HTERT RPE-1 (cell line): Measurements from ENCODE around the gene B9D1.
"Not testable (repeated sequence)": the region's sequence is repeated elsewhere in the genome, so short reads cannot be mapped to it uniquely, and the experiment has no call there.

Experiments
- in situ Hi-C: fragments of 300-500 bp; cut with MboI; formaldehyde crosslinking; loops from 4 replicates; pipeline ENCODE4 v1.14.3; 2020; ENCODE audit warnings: low sequenced_read_pairs

Gene B9D1

GRCh38 chr17:19361326-19361725, 1.2 kb downstream of the B9D1 start:
- in situ Hi-C loops, result no loop called here

- in situ Hi-C loops, result no loop called here
Measured at GRCh38 chr17:19360772-19361171, 1.8 kb downstream of the B9D1 start.

GRCh38 chr17:19359856-19360255, 2.7 kb downstream of the B9D1 start:
- in situ Hi-C loops, result no loop called here

- in situ Hi-C loops, result no loop called here
Measured at GRCh38 chr17:19359151-19359550, 3.4 kb downstream of the B9D1 start.

GRCh38 chr17:19357761-19358160, 4.8 kb downstream of the B9D1 start:
- in situ Hi-C loops, result no loop called here

- in situ Hi-C loops, result no loop called here
Measured at GRCh38 chr17:19357351-19357750, 5.2 kb downstream of the B9D1 start.

GRCh38 chr17:19354748-19355147, 7.8 kb downstream of the B9D1 start:
- in situ Hi-C loops, result no loop called here

GRCh38 chr17:19353401-19353800, 9.1 kb downstream of the B9D1 start:
- in situ Hi-C loops, result not testable (repeated sequence)

- in situ Hi-C loops, result no loop called here
Measured at GRCh38 chr17:19348806-19349205, 13.7 kb downstream of the B9D1 start.

- in situ Hi-C loops, result no loop called here
Measured at GRCh38 chr17:19348081-19348650, 14.4 kb downstream of the B9D1 start.

GRCh38 chr17:19347323-19348080, 15.0 kb downstream of the B9D1 start:
- in situ Hi-C loops, result no loop called here

GRCh38 chr17:19346351-19347255, 15.9 kb downstream of the B9D1 start:
- in situ Hi-C loops, result no loop called here

- in situ Hi-C loops, result no loop called here
Measured at GRCh38 chr17:19345486-19346350, 16.8 kb downstream of the B9D1 start.

- in situ Hi-C loops, result no loop called here
Measured at GRCh38 chr17:19345067-19345460, 17.5 kb downstream of the B9D1 start.

- in situ Hi-C loops, result no loop called here
Measured at GRCh38 chr17:19344311-19345066, 18.0 kb downstream of the B9D1 start.

GRCh38 chr17:19343671-19344151, 18.8 kb downstream of the B9D1 start:
- in situ Hi-C loops, result no loop called here

GRCh38 chr17:19343256-19343630, 19.3 kb downstream of the B9D1 start:
- in situ Hi-C loops, result no loop called here

GRCh38 chr17:19342611-19343255, 19.8 kb downstream of the B9D1 start:
- in situ Hi-C loops, result no loop called here
